HepG2 (cell line): ENCODE measurements around the gene NEDD4L. TPM values are rescaled to one million over a fixed set of nuclear protein-coding genes. Genes with fewer than 3 reads are reported as not detected.

ENCODE experiments used
- ARNT ChIP-seq: fragments of 450-650 bp; IDR thresholded peaks from 2 replicates; pipeline ENCODE4 v1.6.1; 2017
- HHEX ChIP-seq: IDR thresholded peaks from 2 replicates; pipeline ENCODE4 v1.6.1; 2016; ENCODE audit warnings: control low read depth
- NFE2L2 ChIP-seq: fragments of 150-350 bp; IDR thresholded peaks from 2 replicates; pipeline ENCODE4 v1.6.1; 2014; ENCODE audit warnings: low read length
- SAP130 ChIP-seq: IDR thresholded peaks from 2 replicates; pipeline ENCODE4 v1.6.1; 2016; ENCODE audit warnings: low read depth
- SNAPC2 ChIP-seq: sonication (generic); formaldehyde crosslinking; IDR thresholded peaks from 2 replicates; pipeline ENCODE4 v1.8.1; 2022; ENCODE audit warnings: mild to moderate bottlenecking, missing genetic modification reagents
- ZNF484 ChIP-seq: sonication (generic); formaldehyde crosslinking; IDR thresholded peaks from 2 replicates; pipeline ENCODE4 v1.5.1; 2020; ENCODE audit warnings: mild to moderate bottlenecking, low read depth, missing genetic modification reagents, borderline replicate concordance
- ZNF770 ChIP-seq: sonication (generic); formaldehyde crosslinking; IDR thresholded peaks from 2 replicates; pipeline ENCODE4 v1.5.0; 2020; ENCODE audit warnings: mild to moderate bottlenecking, missing genetic modification reagents
- ZNF83 ChIP-seq: sonication (generic); formaldehyde crosslinking; IDR thresholded peaks from 2 replicates; pipeline ENCODE4 v1.4.0; 2020; ENCODE audit warnings: missing genetic modification reagents, mild to moderate bottlenecking, borderline replicate concordance
- polyA plus RNA-seq, 8 experiments: library from polyadenylated mRNA; depleted of rRNA in 3 of 8; stranded (reverse) in 7 of 8; unstranded in 1 of 8; fragments of >200 nt; fragmentation: Illumina TruSeq in 4 of 8; extraction: Trizol in 4 of 8; gene quantifications; 2 replicates each; pipeline versions ENCODE4 v1.2.1 to v1.2.3, GENCODE V29; 2011 to 2016; ENCODE audit warnings: low read depth in 4 of 8, missing spikeins in 1 of 8, mixed read lengths in 1 of 8; ENCODE audit not compliant: insufficient read depth in 1 of 8
- total RNA-seq, 5 experiments: library from RNA; depleted of rRNA; stranded (reverse); fragments of >200 nt; fragmentation: Illumina TruSeq; extraction: Trizol; gene quantifications; 2 replicates each; pipeline ENCODE4 v1.2.3, GENCODE V29; 2016; ENCODE audit warnings: low read depth in 1 of 5
- TF ChIP-seq, protein P1 (sequence below): sonication (generic); formaldehyde crosslinking; IDR thresholded peaks from 2 replicates; pipeline ENCODE4 v1.5.1; 2020; ENCODE audit warnings: mild to moderate bottlenecking, missing genetic modification reagents, borderline replicate concordance
- TF ChIP-seq, protein P2 (sequence below): sonication (generic); formaldehyde crosslinking; IDR thresholded peaks from 2 replicates; pipeline ENCODE4 v1.5.0; 2020; ENCODE audit warnings: missing genetic modification reagents

NEDD4L gene
- total and polyA plus RNA-seq, 2 of the 13 experiments (the other 11 are each of a cell fraction or from before 2014, with no cell fraction given), result 168 to 390 TPM

- TF ChIP-seq, protein P1, sequence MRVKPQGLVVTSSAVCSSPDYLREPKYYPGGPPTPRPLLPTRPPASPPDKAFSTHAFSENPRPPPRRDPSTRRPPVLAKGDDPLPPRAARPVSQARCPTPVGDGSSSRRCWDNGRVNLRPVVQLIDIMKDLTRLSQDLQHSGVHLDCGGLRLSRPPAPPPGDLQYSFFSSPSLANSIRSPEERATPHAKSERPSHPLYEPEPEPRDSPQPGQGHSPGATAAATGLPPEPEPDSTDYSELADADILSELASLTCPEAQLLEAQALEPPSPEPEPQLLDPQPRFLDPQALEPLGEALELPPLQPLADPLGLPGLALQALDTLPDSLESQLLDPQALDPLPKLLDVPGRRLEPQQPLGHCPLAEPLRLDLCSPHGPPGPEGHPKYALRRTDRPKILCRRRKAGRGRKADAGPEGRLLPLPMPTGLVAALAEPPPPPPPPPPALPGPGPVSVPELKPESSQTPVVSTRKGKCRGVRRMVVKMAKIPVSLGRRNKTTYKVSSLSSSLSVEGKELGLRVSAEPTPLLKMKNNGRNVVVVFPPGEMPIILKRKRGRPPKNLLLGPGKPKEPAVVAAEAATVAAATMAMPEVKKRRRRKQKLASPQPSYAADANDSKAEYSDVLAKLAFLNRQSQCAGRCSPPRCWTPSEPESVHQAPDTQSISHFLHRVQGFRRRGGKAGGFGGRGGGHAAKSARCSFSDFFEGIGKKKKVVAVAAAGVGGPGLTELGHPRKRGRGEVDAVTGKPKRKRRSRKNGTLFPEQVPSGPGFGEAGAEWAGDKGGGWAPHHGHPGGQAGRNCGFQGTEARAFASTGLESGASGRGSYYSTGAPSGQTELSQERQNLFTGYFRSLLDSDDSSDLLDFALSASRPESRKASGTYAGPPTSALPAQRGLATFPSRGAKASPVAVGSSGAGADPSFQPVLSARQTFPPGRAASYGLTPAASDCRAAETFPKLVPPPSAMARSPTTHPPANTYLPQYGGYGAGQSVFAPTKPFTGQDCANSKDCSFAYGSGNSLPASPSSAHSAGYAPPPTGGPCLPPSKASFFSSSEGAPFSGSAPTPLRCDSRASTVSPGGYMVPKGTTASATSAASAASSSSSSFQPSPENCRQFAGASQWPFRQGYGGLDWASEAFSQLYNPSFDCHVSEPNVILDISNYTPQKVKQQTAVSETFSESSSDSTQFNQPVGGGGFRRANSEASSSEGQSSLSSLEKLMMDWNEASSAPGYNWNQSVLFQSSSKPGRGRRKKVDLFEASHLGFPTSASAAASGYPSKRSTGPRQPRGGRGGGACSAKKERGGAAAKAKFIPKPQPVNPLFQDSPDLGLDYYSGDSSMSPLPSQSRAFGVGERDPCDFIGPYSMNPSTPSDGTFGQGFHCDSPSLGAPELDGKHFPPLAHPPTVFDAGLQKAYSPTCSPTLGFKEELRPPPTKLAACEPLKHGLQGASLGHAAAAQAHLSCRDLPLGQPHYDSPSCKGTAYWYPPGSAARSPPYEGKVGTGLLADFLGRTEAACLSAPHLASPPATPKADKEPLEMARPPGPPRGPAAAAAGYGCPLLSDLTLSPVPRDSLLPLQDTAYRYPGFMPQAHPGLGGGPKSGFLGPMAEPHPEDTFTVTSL (CRISPR knock-in tag), result no peak
- TF ChIP-seq SAP130 (CRISPR knock-in tag) (no peak), ARNT (no peak), ZNF83 (CRISPR knock-in tag) (no peak), NFE2L2 (no peak), SNAPC2 (CRISPR knock-in tag) (no peak), ZNF484 (no peak), HHEX (no peak), ZNF770 (no peak)
- TF ChIP-seq, protein P2, sequence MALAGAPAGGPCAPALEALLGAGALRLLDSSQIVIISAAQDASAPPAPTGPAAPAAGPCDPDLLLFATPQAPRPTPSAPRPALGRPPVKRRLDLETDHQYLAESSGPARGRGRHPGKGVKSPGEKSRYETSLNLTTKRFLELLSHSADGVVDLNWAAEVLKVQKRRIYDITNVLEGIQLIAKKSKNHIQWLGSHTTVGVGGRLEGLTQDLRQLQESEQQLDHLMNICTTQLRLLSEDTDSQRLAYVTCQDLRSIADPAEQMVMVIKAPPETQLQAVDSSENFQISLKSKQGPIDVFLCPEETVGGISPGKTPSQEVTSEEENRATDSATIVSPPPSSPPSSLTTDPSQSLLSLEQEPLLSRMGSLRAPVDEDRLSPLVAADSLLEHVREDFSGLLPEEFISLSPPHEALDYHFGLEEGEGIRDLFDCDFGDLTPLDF (CRISPR knock-in tag), result no peak
- TF ChIP-seq, all 625 proteins: peak for 0
Observed at GRCh38 chr18:58146099-58146498, 102.1 kb downstream of the NEDD4L start (continued).
